Measurements from ENCODE around the gene LCORL. TPM values are rescaled to one million over a fixed set of nuclear protein-coding genes. Genes with fewer than 3 reads are reported as not detected.
A peak's percentile ranks its signal among the peaks of the same experiment; 100 is the strongest.

LCORL gene
- total RNA-seq, 1 experiment from 2014 or later: 15.5 TPM

- peaks cover 0 to 6% of the 10 kb centered on the region in 2 experiments; a peak in 1 of 5 replicates for H3K9me3 Mint-ChIP-seq
- H3K79me1 ChIP-seq (ENCODE audit: insufficient read depth, low read depth, low read length, poor library complexity, severe bottlenecking): peaks cover 5% of the 10 kb centered on the region
- H3K4me2 ChIP-seq (ENCODE audit: insufficient read depth, insufficient read length, low read length): peak overlapping the region; percentile 29
- H3K4me1 Mint-ChIP-seq: peaks cover 35 to 39% of the 10 kb centered on the region in 2 experiments
- no peak overlapping the region for H2AK5ac ChIP-seq (ENCODE audit: insufficient read length, low read length)
- peak overlapping the region; percentile 85 for H3K14ac ChIP-seq (ENCODE audit: insufficient read depth, low read length)
- peak overlapping the region; percentile 92 for H3K9ac ChIP-seq (ENCODE audit: extremely low read depth, insufficient read length, low read length)
- peaks cover 2% of the 10 kb centered on the region; the same call in 1 of the 2 replicates for H3K4me1 ChIP-seq (ENCODE audit: insufficient read depth, low read length)
- H2AFZ ChIP-seq (ENCODE audit: low read length): no peak overlapping the region
- no peak overlapping the region for H2BK12ac ChIP-seq (ENCODE audit: insufficient read length, low read depth, low read length)
- no peaks in the 10 kb centered on the region for H3K9me3 ChIP-seq (ENCODE audit: control insufficient read depth, low read depth, low read length)
- peak overlapping the region; percentile 98 to 100 for H3K4me3 Mint-ChIP-seq
- peaks cover 29 to 65% (median 33%) of the 10 kb centered on the region in 3 experiments; a peak in 6 of 7 replicates for H3K36me3 Mint-ChIP-seq (ENCODE audit: insufficient read depth in 1 of 3, low read depth in 3 of 3)
- H3K27ac Mint-ChIP-seq: peak overlapping the region; percentile 96 to 100 (median 99); a peak in 6 of 7 replicates
- H2BK120ac ChIP-seq (ENCODE audit: low read depth, low read length, poor library complexity, severe bottlenecking): no peak overlapping the region
- TF ChIP-seq, protein P1, sequence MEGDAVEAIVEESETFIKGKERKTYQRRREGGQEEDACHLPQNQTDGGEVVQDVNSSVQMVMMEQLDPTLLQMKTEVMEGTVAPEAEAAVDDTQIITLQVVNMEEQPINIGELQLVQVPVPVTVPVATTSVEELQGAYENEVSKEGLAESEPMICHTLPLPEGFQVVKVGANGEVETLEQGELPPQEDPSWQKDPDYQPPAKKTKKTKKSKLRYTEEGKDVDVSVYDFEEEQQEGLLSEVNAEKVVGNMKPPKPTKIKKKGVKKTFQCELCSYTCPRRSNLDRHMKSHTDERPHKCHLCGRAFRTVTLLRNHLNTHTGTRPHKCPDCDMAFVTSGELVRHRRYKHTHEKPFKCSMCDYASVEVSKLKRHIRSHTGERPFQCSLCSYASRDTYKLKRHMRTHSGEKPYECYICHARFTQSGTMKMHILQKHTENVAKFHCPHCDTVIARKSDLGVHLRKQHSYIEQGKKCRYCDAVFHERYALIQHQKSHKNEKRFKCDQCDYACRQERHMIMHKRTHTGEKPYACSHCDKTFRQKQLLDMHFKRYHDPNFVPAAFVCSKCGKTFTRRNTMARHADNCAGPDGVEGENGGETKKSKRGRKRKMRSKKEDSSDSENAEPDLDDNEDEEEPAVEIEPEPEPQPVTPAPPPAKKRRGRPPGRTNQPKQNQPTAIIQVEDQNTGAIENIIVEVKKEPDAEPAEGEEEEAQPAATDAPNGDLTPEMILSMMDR (conservative IDR thresholded peaks at IDR 0.05): no peak
- H3K23ac ChIP-seq (ENCODE audit: insufficient read length, low read depth, low read length): no peak overlapping the region
- no peaks in the 10 kb centered on the region for H3K27me3 ChIP-seq (ENCODE audit: insufficient read depth, low read length)
- H2BK5ac ChIP-seq (ENCODE audit: insufficient read length, low read length): no peak overlapping the region
- no peak overlapping the region for H4K8ac ChIP-seq (replicated peaks; ENCODE audit: insufficient read length, low read depth, low read length)
- no peak overlapping the region for H3K56ac ChIP-seq (ENCODE audit: insufficient read length, low read depth, low read length)
- peaks cover 33% of the 10 kb centered on the region; the same call in 1 of the 2 replicates for H3K79me2 ChIP-seq (ENCODE audit: insufficient read depth, low read length)
- H4K5ac ChIP-seq (ENCODE audit: insufficient read length, low read depth, low read length): no peak overlapping the region
- H3K27me3 Mint-ChIP-seq (ENCODE audit: low read depth): no peaks in the 10 kb centered on the region
- no CpG with 5 or more reads among the region's 48 CpGs for WGBS (ENCODE audit: extremely low coverage, insufficient read length, low lambda C conversion rate)
- no peak overlapping the region for H3K4ac ChIP-seq (ENCODE audit: low read depth, low read length)
- no peak overlapping the region for H2BK20ac ChIP-seq (ENCODE audit: low read depth, low read length, poor library complexity, severe bottlenecking)
- no peak overlapping the region for H3T11ph ChIP-seq (ENCODE audit: low read length)
- H2BK15ac ChIP-seq (ENCODE audit: low read depth, low read length): no peak overlapping the region
- H3K23me2 ChIP-seq (ENCODE audit: insufficient read length, low read depth, low read length, poor library complexity, severe bottlenecking): peaks cover 3% of the 10 kb centered on the region
- no peaks in the 10 kb centered on the region for H4K20me1 ChIP-seq (ENCODE audit: control insufficient read depth, insufficient read depth, insufficient read length)
- no peak overlapping the region for H3K27ac ChIP-seq (ENCODE audit: insufficient read length, low read depth, low read length)
- no peak for DNase-seq
- H4K91ac ChIP-seq (ENCODE audit: insufficient read length, low read depth, low read length): no peak overlapping the region
- peak overlapping the region; percentile 78 for H3K18ac ChIP-seq (ENCODE audit: insufficient read length, low read depth, low read length)
Observed at GRCh38 chr4:17811078-17811603, 210.4 kb downstream of the LCORL start.

Data from H9 (cell line).